Esophagus muscularis mucosa (tissue), 4 donors: Measurements from ENCODE around the gene S100A12. TPM values are rescaled to one million over a fixed set of nuclear protein-coding genes. Genes with fewer than 3 reads are reported as not detected.

ENCODE experiments used
- DNase-seq: peaks from one replicate; pipeline ENCODE4 v3.0.0-alpha.2; 2017; ENCODE audit errors: extremely low spot score
- H3K27ac ChIP-seq, 4 donors: fragments of 200-600 bp; sonication (generic); replicated peaks in 1 of 4; 1 replicate in 3 of 4; 2 replicates in 1 of 4; pipeline ENCODE4 v1.5.1; 2016 to 2019; ENCODE audit warnings: mild to moderate bottlenecking in 1 of 4
- H3K27me3 ChIP-seq, 4 donors: fragments of 200-600 bp; sonication (generic); one replicate each; pipeline versions ENCODE4 v1.5.1 to v1.6.0; 2016 to 2019
- H3K36me3 ChIP-seq, 4 donors: fragments of 200-600 bp; sonication (generic); one replicate each; pipeline ENCODE4 v1.5.1; 2016 to 2019
- H3K4me1 ChIP-seq, 4 donors: fragments of 200-600 bp; sonication (generic); one replicate each; pipeline ENCODE4 v1.5.1; 2016 to 2019
- H3K4me3 ChIP-seq, 4 donors: fragments of 200-600 bp; sonication (generic); 1 replicate in 2 of 4; 2 replicates in 2 of 4; pipeline ENCODE4 v1.5.1; 2016 to 2019; ENCODE audit warnings: mild to moderate bottlenecking in 4 of 4, moderate library complexity in 1 of 4
- H3K9me3 ChIP-seq, 4 donors: fragments of 200-600 bp; sonication (generic); 1 replicate in 3 of 4; 2 replicates in 1 of 4; pipeline ENCODE4 v1.5.1; 2016 to 2019
- EP300 ChIP-seq: sonication (generic); formaldehyde crosslinking; IDR thresholded peaks from one replicate; pipeline ENCODE4 v1.6.1; 2017; ENCODE audit warnings: antibody characterized with exemption
- POLR2A ChIP-seq: fragments of 450-650 bp; IDR thresholded peaks from one replicate; pipeline ENCODE4 v1.6.1; 2017; ENCODE audit warnings: antibody characterized with exemption, moderate library complexity, mild to moderate bottlenecking, low read depth
- POLR2AphosphoS5 ChIP-seq, 2 donors: sonication (generic); formaldehyde crosslinking; IDR thresholded peaks; one replicate each; pipeline ENCODE4 v1.6.1; 2017; ENCODE audit warnings: antibody characterized with exemption in 2 of 2
- WGBS: methylation state at CpG from one replicate; pipeline ENCODE4 v1.1.5; 2018; 5-methylcytosine and 5-hydroxymethylcytosine counted together
- intact Hi-C: fragments of 100-400 bp; cut with DNase I; formaldehyde crosslinking; loops from one replicate; pipeline ENCODE4 v1.15.1; 2023
- small RNA-seq, 3 donors: library from RNA; depleted of rRNA; stranded (forward); fragments of <200 nt; gene quantifications; one replicate each; pipeline ENCODE3, GENCODE V24; 2016
- total RNA-seq, 4 donors: library from RNA; depleted of rRNA; stranded (reverse); fragments of >200 nt; gene quantifications; one replicate each; pipeline versions ENCODE4 v1.1.0 to v1.2.1, GENCODE V29; 2016
- TF ChIP-seq, protein P1 (sequence below), 3 experiments: fragments of 200-600 bp in 2 of 3; fragments of 450-650 bp in 1 of 3; sonication (generic) in 2 of 3; IDR thresholded peaks; one replicate each; pipeline ENCODE4 v1.5.1; 2017 to 2019; ENCODE audit warnings: antibody characterized with exemption in 3 of 3, mild to moderate bottlenecking in 2 of 3, moderate library complexity in 1 of 3

The S100A12 gene
- total RNA-seq, 4 donors from 2014 or later, result 33.1 TPM; not detected in 3

DNA sequence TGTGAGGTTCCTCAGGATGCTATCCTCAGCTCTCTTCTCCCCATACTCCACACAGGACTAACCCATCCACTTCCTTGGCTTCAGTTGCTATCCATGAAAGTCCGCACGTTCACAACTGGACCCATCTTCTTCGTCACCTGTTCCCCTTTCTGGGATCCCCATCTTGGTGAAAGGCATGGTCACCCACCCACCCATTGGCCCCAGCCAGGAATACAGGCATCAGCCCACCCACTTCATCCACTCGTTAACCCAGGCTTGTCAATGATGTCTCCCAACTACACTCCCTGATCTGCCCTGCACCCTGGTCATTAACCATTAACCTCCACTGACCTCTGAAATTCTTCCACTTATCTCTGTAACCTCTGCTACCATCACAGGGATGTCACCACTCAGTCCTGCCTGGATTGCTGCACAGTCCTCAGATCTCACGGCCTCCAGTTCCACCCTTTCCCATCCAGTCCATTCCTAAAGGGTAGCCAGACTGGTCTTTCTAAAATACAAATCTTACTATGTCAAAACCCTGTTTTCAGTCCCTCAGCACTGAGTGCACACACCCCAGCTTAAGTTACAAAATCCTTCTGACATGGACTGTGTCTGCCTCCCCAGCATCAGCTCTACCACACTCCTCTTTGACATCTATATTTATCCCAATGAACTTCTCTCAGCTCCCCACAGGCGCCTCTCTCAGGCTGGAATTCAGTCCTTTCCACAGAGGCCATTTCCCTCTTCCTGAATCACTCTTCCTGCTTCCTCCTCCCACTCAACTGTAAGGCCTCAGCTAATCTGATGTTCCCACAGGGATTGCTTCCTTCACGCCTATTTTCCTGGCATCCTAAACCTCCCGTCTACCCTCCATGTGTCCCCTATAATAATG lies 37.2 kb downstream of the S100A12 start:
- intact Hi-C loops, result no loop called here
- Histone ChIP-seq H3K36me3 (no peaks in the 10 kb centered on the region), H3K4me1 (no peaks in the 10 kb centered on the region), H3K27me3 (peaks cover 0 to 15% (median 0%) of the 10 kb centered on the region in 4 donors), H3K9me3 (no peaks in the 10 kb centered on the region), H3K27ac (no peak overlapping the region), H3K4me3 (no peak overlapping the region)
- WGBS, result 64% methylated on average over 8 of the region's 8 CpGs
- TF ChIP-seq EP300, result no peak
- no peak for TF ChIP-seq POLR2AphosphoS5 (IDR thresholded peaks at IDR 0.05)
- TF ChIP-seq POLR2A, result no peak
- TF ChIP-seq, protein P1, sequence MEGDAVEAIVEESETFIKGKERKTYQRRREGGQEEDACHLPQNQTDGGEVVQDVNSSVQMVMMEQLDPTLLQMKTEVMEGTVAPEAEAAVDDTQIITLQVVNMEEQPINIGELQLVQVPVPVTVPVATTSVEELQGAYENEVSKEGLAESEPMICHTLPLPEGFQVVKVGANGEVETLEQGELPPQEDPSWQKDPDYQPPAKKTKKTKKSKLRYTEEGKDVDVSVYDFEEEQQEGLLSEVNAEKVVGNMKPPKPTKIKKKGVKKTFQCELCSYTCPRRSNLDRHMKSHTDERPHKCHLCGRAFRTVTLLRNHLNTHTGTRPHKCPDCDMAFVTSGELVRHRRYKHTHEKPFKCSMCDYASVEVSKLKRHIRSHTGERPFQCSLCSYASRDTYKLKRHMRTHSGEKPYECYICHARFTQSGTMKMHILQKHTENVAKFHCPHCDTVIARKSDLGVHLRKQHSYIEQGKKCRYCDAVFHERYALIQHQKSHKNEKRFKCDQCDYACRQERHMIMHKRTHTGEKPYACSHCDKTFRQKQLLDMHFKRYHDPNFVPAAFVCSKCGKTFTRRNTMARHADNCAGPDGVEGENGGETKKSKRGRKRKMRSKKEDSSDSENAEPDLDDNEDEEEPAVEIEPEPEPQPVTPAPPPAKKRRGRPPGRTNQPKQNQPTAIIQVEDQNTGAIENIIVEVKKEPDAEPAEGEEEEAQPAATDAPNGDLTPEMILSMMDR (IDR thresholded peaks at IDR 0.05), result no peak
- peak; percentile 90 for DNase-seq

DNA sequence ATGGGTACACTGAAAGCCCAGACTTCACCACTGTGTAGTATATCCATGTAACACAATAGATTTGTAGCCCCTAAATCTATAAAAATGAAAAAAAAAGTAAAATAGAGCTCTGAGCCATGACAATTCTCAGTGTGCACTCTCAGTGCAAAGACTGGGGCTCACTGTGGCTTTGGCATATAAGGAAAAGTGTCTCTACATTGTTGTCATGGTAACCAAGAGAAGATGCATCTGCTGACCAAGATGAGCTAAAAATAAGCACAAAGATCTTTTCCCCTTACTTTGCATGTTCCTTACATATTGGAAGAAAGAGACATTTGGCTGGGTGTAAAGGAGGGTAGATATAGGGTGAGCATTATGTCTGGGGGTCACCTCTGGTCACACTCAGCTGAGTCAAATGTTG lies 38.8 kb downstream of the S100A12 start:
- H3K4me1 ChIP-seq, result no peaks in the 10 kb centered on the region
- H3K27ac ChIP-seq, result no peak overlapping the region
- peaks cover 0 to 14% (median 0%) of the 10 kb centered on the region in 4 donors for H3K27me3 ChIP-seq
- TF ChIP-seq POLR2A (no peak), POLR2AphosphoS5 (IDR thresholded peaks at IDR 0.05) (no peak), EP300 (no peak)
- TF ChIP-seq, protein P1 (IDR thresholded peaks at IDR 0.05), result no peak
- peaks cover 0 to 4% (median 0%) of the 10 kb centered on the region in 4 donors for H3K9me3 ChIP-seq
- H3K4me3 ChIP-seq, result no peak overlapping the region
- no peaks in the 10 kb centered on the region for H3K36me3 ChIP-seq
- intact Hi-C loops, result no loop called here
- no peak for DNase-seq

DNA sequence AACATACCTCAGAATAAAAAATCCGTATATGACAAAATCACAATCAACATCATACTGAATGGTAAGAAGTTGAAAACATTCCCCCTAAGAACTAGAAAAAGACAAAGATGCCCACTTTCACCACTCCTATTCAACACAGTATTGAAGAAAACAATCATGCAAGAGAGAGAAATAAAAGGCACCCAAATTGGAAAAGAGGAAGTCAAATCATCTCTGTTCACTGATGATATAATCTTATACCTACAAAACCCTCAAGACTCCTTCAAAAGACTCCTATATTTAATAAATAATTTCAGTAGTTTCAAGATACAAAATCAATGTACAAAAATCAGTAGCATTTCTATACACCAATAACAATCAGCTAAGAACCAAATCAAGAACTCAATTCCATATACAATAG lies 41.5 kb downstream of the S100A12 start:
- H3K27ac ChIP-seq, result no peak overlapping the region
- no peak overlapping the region for H3K4me3 ChIP-seq
- DNase-seq, result no peak
- H3K9me3 ChIP-seq, result peaks cover 0 to 22% (median 2%) of the 10 kb centered on the region in 4 donors
- 94% methylated on average over 1 of the region's 1 CpG for WGBS
- H3K27me3 ChIP-seq, result peaks cover 0 to 11% (median 0%) of the 10 kb centered on the region in 4 donors
- H3K4me1 ChIP-seq, result no peaks in the 10 kb centered on the region
- H3K36me3 ChIP-seq, result no peaks in the 10 kb centered on the region
- intact Hi-C loops, result no loop called here
- TF ChIP-seq, protein P1 (IDR thresholded peaks at IDR 0.05), result no peak
- TF ChIP-seq POLR2A (no peak), POLR2AphosphoS5 (IDR thresholded peaks at IDR 0.05) (no peak), EP300 (no peak)

DNA sequence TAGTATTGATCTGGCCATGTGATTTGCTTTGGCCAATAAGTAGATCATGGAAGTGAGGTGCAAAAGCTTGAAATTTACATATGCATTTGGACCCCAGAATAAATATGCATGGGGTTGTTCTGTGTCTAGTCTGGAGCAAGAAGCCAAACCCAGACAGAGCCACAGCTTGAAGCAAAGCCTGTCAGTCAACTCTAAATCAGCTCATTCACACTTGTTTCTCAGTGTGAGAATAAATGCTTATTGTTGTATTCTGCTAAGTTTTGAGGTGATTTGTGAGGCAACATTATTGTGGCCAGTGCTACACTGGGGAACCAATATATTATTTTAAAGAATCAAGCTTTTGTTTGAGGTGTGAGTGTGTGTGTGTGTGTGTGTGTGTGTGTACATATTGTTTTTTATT lies 50.5 kb downstream of the S100A12 start:
- H3K27ac ChIP-seq, result no peak overlapping the region
- intact Hi-C loops, result no loop called here

More for the DNA sequence above, 50.5 kb downstream of the S100A12 start:
- H3K9me3 ChIP-seq, result peaks cover 0 to 39% (median 37%) of the 10 kb centered on the region in 4 donors
- no peak for DNase-seq
- TF ChIP-seq POLR2A (no peak), POLR2AphosphoS5 (IDR thresholded peaks at IDR 0.05) (no peak), EP300 (no peak)
- TF ChIP-seq, protein P1 (IDR thresholded peaks at IDR 0.05), result no peak
- no peaks in the 10 kb centered on the region for H3K4me1 ChIP-seq
- H3K4me3 ChIP-seq, result no peak overlapping the region
- H3K36me3 ChIP-seq, result no peaks in the 10 kb centered on the region
- peaks cover 0 to 12% (median 0%) of the 10 kb centered on the region in 4 donors for H3K27me3 ChIP-seq

Small RNA genes within 50 kb of the gene (small RNA-seq; reads per million reads assigned to genes)
- gene RNU6-160P (0 reads per million in 3 donors), gene S100A15A (0 reads per million in 3 donors)

Other genes starting within 250 kb of the S100A12 start
- gene SPRR2G, start 224.7 kb downstream of the S100A12 start, total RNA-seq, result not detected
- gene LELP1, start 172.2 kb downstream of the S100A12 start, total RNA-seq, result not detected
- gene PRR9, start 158.0 kb downstream of the S100A12 start, total RNA-seq, result 1 to 10 TPM in 1 of 4 donors, not detected in 3; 1.2 TPM
- not detected for gene LORICRIN, start 115.9 kb downstream of the S100A12 start, total RNA-seq
- not detected for gene PGLYRP3, start 62.7 kb downstream of the S100A12 start, total RNA-seq
- not detected for gene PGLYRP4, start 26.8 kb downstream of the S100A12 start, total RNA-seq
- 100 to 1,000 TPM in 2 of 4 donors, 10 to 100 TPM in 2; 61.2 to 845 (median 119) TPM for gene S100A9, start 17.8 kb downstream of the S100A12 start, total RNA-seq
- gene S100A8, start 15.5 kb upstream of the S100A12 start, total RNA-seq, result 100 to 1,000 TPM in 1 of 4 donors, 10 to 100 TPM in 2, 1 to 10 TPM in 1; 9.9 to 155 (median 12.0) TPM
- gene S100A7A, start 40.9 kb upstream of the S100A12 start, total RNA-seq, result not detected
- not detected for gene S100A7, start 85.0 kb upstream of the S100A12 start, total RNA-seq
- 100 to 1,000 TPM; 432 to 759 (median 607) TPM for gene S100A6, start 160.4 kb upstream of the S100A12 start, total RNA-seq
- under 1 TPM in 1 of 4 donors, not detected in 3; 0.98 TPM for gene S100A5, start 165.3 kb upstream of the S100A12 start, total RNA-seq
- 100 to 1,000 TPM; 154 to 362 (median 273) TPM for gene S100A4, start 170.2 kb upstream of the S100A12 start, total RNA-seq
- gene S100A3, start 173.6 kb upstream of the S100A12 start, total RNA-seq, result 1 to 10 TPM in 3 of 4 donors, not detected in 1; 2.1 to 4.2 (median 2.7) TPM
- under 1 TPM in 2 of 4 donors, not detected in 2; 0.34 to 0.71 TPM for gene S100A2, start 190.2 kb upstream of the S100A12 start, total RNA-seq
- 10 to 100 TPM; 33.2 to 67.9 (median 48.2) TPM for gene S100A16, start 237.5 kb upstream of the S100A12 start, total RNA-seq
- gene S100A14, start 240.7 kb upstream of the S100A12 start, total RNA-seq, result 1 to 10 TPM in 1 of 4 donors, not detected in 3; 1.0 TPM